GM12801 (cell line): ENCODE measurements around the gene EYA3.

Experiments
- CTCF ChIP-seq: IDR thresholded peaks from one replicate; pipeline ENCODE4 v1.5.1; 2011; ENCODE audit warnings: control low read depth; ENCODE audit not compliant: insufficient read length; ENCODE audit errors: extremely low read depth

The EYA3 gene

GRCh38 chr1:27934818-27935549 is 153.4 kb downstream of the EYA3 start, which contains the start of gene SMPDL3B:
Gene SMPDL3B, plus strand, starts transcription at chr1:27935000. Its CDS starts 184 bp downstream, at chr1:27935184.
- no peak for TF ChIP-seq CTCF

- no peak for TF ChIP-seq CTCF
Observed at GRCh38 chr1:27931759-27932158, 156.7 kb downstream of the EYA3 start.

GRCh38 chr1:27931184-27931583 is 157.2 kb downstream of the EYA3 start:
- TF ChIP-seq CTCF: no peak

GRCh38 chr1:27928216-27928954 is 160.0 kb downstream of the EYA3 start:
- TF ChIP-seq CTCF: no peak

GRCh38 chr1:27922272-27922671 is 166.1 kb downstream of the EYA3 start:
- no peak for TF ChIP-seq CTCF
